NCI-H1436 (cell line): Measurements from ENCODE around the gene PDE1C.

Experiments
- DNase-seq: peaks from one replicate; lab custom pipeline; 2025; lab: John Stamatoyannopoulos, UW

PDE1C gene

GRCh38 chr7:32074787-32075585 is 4.8 kb upstream of the PDE1C start:
- DNase-seq, result no peak

- DNase-seq, result no peak
Observed at GRCh38 chr7:32073533-32073932, 3.3 kb upstream of the PDE1C start.

GRCh38 chr7:32072397-32072796 is 2.2 kb upstream of the PDE1C start:
- no peak for DNase-seq

- no peak for DNase-seq
Observed at GRCh38 chr7:32071466-32072091, 1.4 kb upstream of the PDE1C start.

- no peak for DNase-seq
Observed at GRCh38 chr7:32070051-32070405, 179 bp downstream of the PDE1C start.

- DNase-seq, result no peak
Observed at GRCh38 chr7:32069116-32069650, 1.0 kb downstream of the PDE1C start.

- DNase-seq, result no peak
Observed at GRCh38 chr7:32068411-32069101, 1.7 kb downstream of the PDE1C start.

GRCh38 chr7:32066441-32066840 is 3.8 kb downstream of the PDE1C start:
- no peak for DNase-seq

GRCh38 chr7:32063614-32064013 is 6.6 kb downstream of the PDE1C start:
- no peak for DNase-seq

GRCh38 chr7:32062150-32062549 is 8.1 kb downstream of the PDE1C start:
- DNase-seq, result no peak

- DNase-seq, result no peak
Observed at GRCh38 chr7:32061346-32061745, 8.9 kb downstream of the PDE1C start.

- DNase-seq, result no peak
Observed at GRCh38 chr7:32059289-32060011, 10.8 kb downstream of the PDE1C start.

GRCh38 chr7:32058002-32058401 is 12.2 kb downstream of the PDE1C start:
- no peak for DNase-seq

GRCh38 chr7:32056767-32057166 is 13.4 kb downstream of the PDE1C start:
- no peak for DNase-seq

- no peak for DNase-seq
Observed at GRCh38 chr7:32053204-32053603, 17.0 kb downstream of the PDE1C start.

GRCh38 chr7:32051128-32051527 is 19.1 kb downstream of the PDE1C start:
- DNase-seq, result no peak

GRCh38 chr7:32049599-32049998 is 20.6 kb downstream of the PDE1C start:
- DNase-seq, result no peak

GRCh38 chr7:32048970-32049491 is 21.2 kb downstream of the PDE1C start:
- no peak for DNase-seq

GRCh38 chr7:32047801-32048200 is 22.4 kb downstream of the PDE1C start:
- no peak for DNase-seq

- no peak for DNase-seq
Observed at GRCh38 chr7:32047075-32047474, 23.1 kb downstream of the PDE1C start.

- DNase-seq, result no peak
Observed at GRCh38 chr7:32045228-32045627, 25.0 kb downstream of the PDE1C start.

- DNase-seq, result no peak
Observed at GRCh38 chr7:32044739-32045138, 25.5 kb downstream of the PDE1C start.
